IPS-18c (cell line): ENCODE data around the gene TMEM91.

Experiments used
- H3K4me3 ChIP-seq: 2 replicates; pipeline ENCODE4 v1.7.0; 2013; ENCODE audit warnings: low read depth, mild to moderate bottlenecking, low read length, moderate library complexity; ENCODE audit not compliant: insufficient read depth
- H3K9me3 ChIP-seq: one replicate; pipeline ENCODE4 v1.6.1; 2013; ENCODE audit warnings: mild to moderate bottlenecking, low read length, moderate library complexity; ENCODE audit not compliant: control insufficient read depth, insufficient read depth

Gene TMEM91

DNA sequence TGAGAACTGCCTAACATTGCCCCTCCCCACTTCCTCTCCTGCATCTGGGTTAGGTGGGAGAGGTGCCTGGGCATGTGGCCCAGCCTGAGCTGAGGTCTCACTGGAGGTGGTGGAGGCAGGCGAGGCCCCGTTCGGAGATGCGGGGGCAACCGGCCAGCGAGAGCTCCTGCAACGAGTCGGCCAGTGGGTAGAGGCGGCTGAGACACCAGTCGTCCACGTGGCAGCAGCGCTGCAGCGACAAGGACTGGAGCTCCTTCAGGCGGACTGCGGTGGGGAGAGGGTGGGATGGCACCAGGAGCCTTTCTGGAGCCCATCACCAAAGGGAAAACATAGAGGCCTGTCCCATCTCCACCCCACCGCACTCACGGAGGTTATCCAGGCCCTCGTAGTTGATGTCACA lies 56.8 kb downstream of the TMEM91 start:
- Histone ChIP-seq H3K4me3 (no peak overlapping the region), H3K9me3 (no peaks in the 10 kb centered on the region)
